Skeletal muscle tissue (tissue), 4 donors: ENCODE measurements around the gene COLEC12. TPM values are rescaled to one million over a fixed set of nuclear protein-coding genes. Genes with fewer than 3 reads are reported as not detected.

Experiments
- H3K27ac ChIP-seq: one replicate; pipeline ENCODE4 v1.7.0; 2013; ENCODE audit warnings: mild to moderate bottlenecking, low read depth, low read length, inconsistent platforms
- H3K27me3 ChIP-seq, 3 donors: one replicate each; pipeline ENCODE4 v1.7.0; 2013; ENCODE audit warnings: low read length in 3 of 3; ENCODE audit not compliant: control insufficient read depth in 3 of 3, insufficient read depth in 3 of 3
- H3K36me3 ChIP-seq, 3 donors: one replicate each; pipeline ENCODE4 v1.7.0; 2013; ENCODE audit warnings: low read length in 3 of 3; ENCODE audit not compliant: control insufficient read depth in 3 of 3, insufficient read depth in 3 of 3
- H3K4me1 ChIP-seq, 3 donors: one replicate each; pipeline ENCODE4 v1.7.0; 2013; ENCODE audit warnings: low read length in 3 of 3, mild to moderate bottlenecking in 3 of 3; ENCODE audit not compliant: control insufficient read depth in 3 of 3, insufficient read depth in 3 of 3
- H3K4me3 ChIP-seq, 3 donors: one replicate each; pipeline ENCODE4 v1.7.0; 2013; ENCODE audit warnings: low read length in 3 of 3
- H3K9ac ChIP-seq, 3 donors: one replicate each; pipeline ENCODE4 v1.7.0; 2013; ENCODE audit warnings: low read length in 3 of 3, mild to moderate bottlenecking in 3 of 3, moderate library complexity in 2 of 3, low read depth in 1 of 3
- H3K9me3 ChIP-seq, 3 donors: one replicate each; pipeline ENCODE4 v1.7.0; 2013; ENCODE audit warnings: low read length in 3 of 3; ENCODE audit not compliant: control insufficient read depth in 3 of 3
- total RNA-seq: library from RNA; depleted of rRNA; stranded (reverse); fragments of >200 nt; gene quantifications from one replicate; pipeline ENCODE4 v1.2.3, GENCODE V29; 2014
- donor health status: Osteomylitis.

Gene COLEC12
- total RNA-seq, 1 donor from 2014 or later = 39.1 TPM

DNA sequence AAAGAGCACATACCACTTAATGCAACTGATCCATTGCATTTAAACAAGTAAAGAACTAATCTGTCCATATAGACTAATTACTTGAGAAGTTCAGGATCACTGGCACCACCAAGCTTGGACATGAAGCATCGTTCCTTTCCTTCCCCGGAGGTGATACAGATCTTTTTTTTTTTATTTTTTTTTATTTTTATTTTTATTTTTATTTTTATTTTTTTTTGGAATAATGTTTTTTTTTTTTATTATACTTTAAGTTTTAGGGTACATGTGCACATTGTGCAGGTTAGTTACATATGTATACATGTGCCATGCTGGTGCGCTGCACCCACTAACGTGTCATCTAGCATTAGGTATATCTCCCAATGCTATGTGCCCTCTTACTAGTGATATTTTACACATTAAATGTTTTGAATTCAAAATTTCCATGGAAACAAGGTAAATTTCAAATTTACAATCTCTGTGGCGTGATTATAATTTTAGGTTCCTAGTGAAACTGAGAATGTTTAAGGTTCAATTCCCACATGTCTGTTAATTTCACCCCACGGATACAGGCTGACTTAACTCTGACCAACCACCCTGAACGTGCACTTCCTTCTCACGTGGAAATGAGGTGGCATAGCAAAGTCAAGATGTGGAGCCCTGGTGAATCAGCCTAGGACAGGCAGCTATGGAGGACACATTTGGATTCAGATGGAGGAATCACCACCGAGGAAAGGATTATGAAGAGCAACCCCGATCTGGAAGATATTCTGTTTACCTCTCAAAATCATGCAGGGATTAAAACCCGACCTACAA is 131.1 kb downstream of the COLEC12 start:
- Histone ChIP-seq H3K4me1 (peaks cover 0 to 5% (median 2%) of the 10 kb centered on the region in 3 donors), H3K27me3 (no peaks in the 10 kb centered on the region), H3K9ac (no peak overlapping the region), H3K36me3 (no peaks in the 10 kb centered on the region), H3K27ac (no peak overlapping the region), H3K9me3 (no peaks in the 10 kb centered on the region), H3K4me3 (no peak overlapping the region)

DNA sequence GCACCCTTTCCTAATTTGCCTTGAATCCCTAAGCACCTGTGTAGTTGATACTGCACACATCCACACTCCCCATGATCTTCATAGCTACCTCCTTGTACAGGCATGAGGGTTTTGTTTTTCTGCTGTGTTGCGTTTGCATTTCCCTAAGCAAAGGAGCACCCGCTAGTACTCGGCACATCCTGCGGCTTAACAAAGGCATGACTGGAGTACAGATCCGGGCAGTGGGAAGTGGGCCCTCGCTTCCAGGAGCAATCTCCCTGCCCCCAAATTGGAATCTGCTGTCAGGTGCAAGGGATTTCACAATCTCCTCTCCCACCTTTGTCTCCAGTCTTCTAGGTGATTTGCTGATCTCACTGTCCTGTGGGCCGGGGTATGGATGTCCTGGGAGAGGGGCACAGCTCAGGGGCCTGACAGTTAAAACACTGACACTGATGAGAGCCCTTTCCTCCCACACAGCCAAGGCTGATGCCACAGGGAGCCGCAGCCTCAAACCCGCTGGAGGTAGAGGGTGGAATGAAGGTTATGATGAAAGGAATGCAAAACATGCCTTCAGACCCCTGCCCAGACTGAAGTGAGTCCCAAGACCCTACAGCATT is 133.9 kb downstream of the COLEC12 start:
- H3K36me3 ChIP-seq = no peaks in the 10 kb centered on the region
- peaks cover 0 to 3% (median 0%) of the 10 kb centered on the region in 3 donors for H3K4me1 ChIP-seq
- H3K27me3 ChIP-seq = no peaks in the 10 kb centered on the region

DNA sequence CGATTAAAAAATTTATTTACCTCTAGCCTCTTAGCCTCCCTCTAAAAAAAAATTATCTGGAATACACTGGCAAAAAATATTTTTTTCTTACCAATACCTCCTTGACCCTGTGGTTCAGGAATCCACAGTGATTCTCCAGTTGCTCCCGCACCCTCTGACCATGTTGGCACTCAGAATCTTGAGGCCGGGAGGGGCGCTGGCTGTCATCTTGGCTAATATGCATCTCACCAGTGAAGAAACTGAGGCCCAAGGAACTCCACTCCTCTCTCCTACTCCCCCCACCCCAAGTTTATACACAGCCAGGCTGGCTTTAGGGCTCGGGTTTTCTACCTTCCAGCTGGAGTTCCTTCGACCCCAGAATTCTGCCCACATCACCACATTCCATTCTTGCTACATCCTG is 134.8 kb downstream of the COLEC12 start:
- Histone ChIP-seq H3K9ac (no peak overlapping the region), H3K36me3 (no peaks in the 10 kb centered on the region), H3K4me1 (peaks cover 0 to 3% (median 2%) of the 10 kb centered on the region in 3 donors), H3K27me3 (no peaks in the 10 kb centered on the region), H3K4me3 (no peak overlapping the region), H3K9me3 (no peaks in the 10 kb centered on the region), H3K27ac (no peak overlapping the region)

More for the DNA sequence above, 133.9 kb downstream of the COLEC12 start:
- H3K27ac ChIP-seq = no peak overlapping the region
- H3K9me3 ChIP-seq = no peaks in the 10 kb centered on the region
- H3K9ac ChIP-seq = no peak overlapping the region
- no peak overlapping the region for H3K4me3 ChIP-seq

DNA sequence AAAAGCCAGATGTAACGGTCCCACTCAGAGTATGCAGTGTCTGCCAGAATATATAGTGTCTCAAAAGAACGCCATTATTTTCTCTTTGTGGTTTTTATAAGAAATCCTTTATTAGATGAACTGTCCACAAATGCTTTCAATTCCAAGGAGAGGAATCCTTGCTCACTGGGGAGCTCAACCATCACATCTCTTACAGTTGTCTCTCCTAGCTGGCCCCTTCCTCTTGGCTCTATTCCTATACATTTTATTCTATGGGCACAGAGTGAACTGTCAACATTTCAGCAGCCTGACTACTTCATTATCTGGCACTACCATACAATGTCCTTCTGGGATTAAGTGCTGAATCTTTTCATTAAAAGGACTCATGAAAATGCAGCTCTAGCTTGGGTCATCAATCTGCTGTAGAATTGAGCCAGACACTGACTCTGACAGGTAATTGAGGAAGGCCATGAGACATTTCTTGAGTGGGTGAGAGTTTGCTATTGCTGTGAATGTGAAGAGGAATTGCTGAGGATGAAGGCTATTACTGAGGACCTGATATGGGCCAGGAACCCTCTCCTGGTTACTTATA is 136.2 kb downstream of the COLEC12 start:
- Histone ChIP-seq H3K4me3 (no peak overlapping the region), H3K36me3 (no peaks in the 10 kb centered on the region), H3K4me1 (peaks cover 0 to 3% (median 2%) of the 10 kb centered on the region in 3 donors), H3K27me3 (no peaks in the 10 kb centered on the region), H3K9me3 (no peaks in the 10 kb centered on the region), H3K27ac (no peak overlapping the region), H3K9ac (no peak overlapping the region)

DNA sequence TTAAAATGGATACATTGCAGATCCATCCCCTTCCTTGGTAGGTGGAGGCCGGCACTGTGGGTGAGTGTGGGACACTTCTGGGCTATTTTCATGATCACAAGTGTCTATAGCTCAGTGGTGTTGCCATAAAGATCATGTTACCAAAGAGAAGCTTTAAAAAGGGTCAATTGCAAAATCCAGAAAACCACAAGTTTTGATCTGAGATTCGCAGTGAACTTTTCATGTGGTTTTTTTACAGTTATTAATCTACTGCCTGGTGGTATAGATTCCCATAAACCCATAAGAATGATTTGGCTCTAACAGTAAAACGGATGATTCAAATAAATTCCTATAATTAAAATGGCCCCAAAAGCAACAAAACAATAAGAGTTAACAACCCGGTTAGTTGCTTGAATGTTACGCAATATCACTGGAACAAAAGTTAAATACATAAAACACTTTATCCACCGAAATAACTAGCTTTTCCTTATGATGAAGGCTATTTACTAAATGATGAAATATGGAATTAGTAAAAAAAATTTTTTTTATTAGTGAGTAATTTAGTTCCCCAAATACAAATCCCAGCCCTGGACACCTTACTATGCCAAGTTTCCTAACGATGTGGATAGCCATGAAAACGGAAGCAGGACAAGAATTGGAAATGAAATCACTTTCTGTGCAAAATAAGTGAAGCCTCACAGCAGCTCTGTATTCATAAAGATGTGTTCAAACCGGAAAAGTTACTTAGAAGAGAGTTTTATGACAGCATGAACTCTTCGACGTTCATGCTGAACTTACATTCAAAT is 137.0 kb downstream of the COLEC12 start:
- Histone ChIP-seq H3K27me3 (no peaks in the 10 kb centered on the region), H3K4me1 (peaks cover 0 to 3% (median 2%) of the 10 kb centered on the region in 3 donors), H3K9ac (no peak overlapping the region), H3K36me3 (no peaks in the 10 kb centered on the region), H3K27ac (peak overlapping the region; percentile 26), H3K9me3 (no peaks in the 10 kb centered on the region), H3K4me3 (no peak overlapping the region)

DNA sequence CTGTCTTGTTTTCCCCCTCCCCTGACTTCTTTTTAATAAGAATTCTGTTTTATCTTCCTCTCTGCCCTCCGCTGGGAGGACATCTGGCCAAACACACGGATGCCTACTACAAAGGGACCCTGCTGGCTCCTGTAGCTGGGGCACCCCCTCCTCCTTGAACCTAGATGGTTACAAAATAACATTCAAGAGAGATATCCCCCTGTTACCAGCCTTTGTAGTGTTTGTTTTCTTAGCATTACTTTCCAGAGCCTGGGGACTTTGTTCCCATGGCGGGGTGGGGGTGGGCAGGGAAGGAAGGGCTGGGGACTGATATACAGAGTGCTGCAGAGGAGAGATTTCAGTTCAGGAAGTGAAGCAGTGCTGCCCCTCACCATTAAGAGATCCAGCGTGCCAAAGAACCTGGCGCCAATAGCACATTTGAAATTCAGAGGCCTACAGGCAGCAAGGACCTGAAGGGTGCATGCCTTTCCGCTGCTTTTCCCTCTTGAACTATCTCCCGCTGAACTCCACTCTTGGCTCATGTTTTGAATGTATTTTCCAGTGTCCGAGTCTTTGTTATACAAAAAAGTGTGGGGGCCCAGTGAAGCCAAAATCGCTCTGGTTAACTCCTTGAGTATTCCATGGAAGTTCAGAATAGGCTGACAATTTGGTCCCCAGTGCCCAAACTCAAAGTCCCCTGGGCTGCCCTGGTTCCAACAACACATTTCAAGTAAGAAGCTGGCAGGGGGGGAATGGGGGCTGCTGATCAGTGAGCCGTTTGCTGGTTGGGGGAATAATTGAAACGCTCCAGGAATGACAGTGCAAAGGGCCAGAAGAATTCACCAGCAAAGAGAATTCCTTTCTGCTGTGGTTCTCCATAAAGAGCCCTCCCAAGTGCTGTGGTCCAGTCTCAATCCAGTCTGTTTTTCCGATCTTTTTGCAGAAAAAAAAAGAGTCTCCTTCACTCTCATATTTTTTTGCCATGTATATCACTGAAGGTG is 137.9 kb downstream of the COLEC12 start:
- Histone ChIP-seq H3K4me3 (no peak overlapping the region), H3K9ac (no peak overlapping the region), H3K36me3 (no peaks in the 10 kb centered on the region), H3K27me3 (no peaks in the 10 kb centered on the region), H3K9me3 (no peaks in the 10 kb centered on the region), H3K4me1 (peaks cover 0 to 3% (median 2%) of the 10 kb centered on the region in 3 donors), H3K27ac (peak overlapping the region; percentile 26)

DNA sequence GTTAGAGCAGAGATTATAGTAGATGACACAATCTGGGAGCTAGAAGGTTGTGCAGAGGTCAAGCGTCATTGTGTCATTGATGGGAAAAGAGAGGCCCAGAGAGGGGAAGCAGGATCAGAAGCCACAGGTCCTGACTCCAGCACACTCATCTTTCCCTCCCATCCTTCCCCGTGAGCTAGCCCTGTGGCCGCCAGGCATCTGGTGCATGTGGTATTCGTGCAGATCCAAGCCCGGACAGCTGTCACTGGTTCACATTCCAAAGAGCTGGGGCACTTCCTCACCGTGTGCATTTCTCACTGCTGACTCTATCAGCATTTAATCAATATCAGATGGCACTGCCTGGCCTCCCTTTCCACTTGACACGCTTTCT is 138.6 kb downstream of the COLEC12 start:
- H3K27ac ChIP-seq = peak overlapping the region; percentile 60
- no peak overlapping the region for H3K9ac ChIP-seq
- peaks cover 0 to 3% (median 2%) of the 10 kb centered on the region in 3 donors for H3K4me1 ChIP-seq
- no peaks in the 10 kb centered on the region for H3K27me3 ChIP-seq
- H3K9me3 ChIP-seq = no peaks in the 10 kb centered on the region
- no peaks in the 10 kb centered on the region for H3K36me3 ChIP-seq
- no peak overlapping the region for H3K4me3 ChIP-seq

DNA sequence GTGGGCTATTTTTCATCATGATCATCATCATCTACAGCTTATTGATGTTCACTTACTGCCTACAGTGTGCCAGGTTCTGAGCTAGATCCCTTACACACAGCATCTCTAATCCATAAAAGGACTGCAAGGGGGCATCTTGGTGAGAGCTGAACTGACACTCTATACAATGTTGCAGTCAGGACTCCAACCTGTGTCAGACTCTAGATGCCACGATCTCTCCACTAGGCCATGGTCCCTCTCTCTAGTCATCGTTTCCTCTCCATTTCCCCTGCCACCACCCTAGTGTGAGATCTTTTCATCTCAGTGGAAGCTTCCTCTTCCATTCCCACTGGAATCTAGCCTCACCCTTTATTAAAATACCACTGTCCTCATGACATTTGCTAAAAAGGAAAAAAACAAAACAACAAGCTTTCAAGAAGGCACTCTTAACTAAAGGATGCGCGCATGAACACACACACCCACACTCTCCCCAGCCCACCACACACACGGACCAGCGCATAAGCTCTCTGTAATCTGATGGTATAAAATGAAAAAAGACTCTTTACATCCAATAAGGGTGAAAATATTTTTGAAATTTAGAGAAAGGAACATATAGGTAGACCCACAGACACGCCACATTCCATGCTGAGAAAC is 139.3 kb downstream of the COLEC12 start:
- no peaks in the 10 kb centered on the region for H3K9me3 ChIP-seq
- H3K27me3 ChIP-seq = no peaks in the 10 kb centered on the region
- peak overlapping the region; percentile 60 for H3K27ac ChIP-seq
- no peak overlapping the region for H3K4me3 ChIP-seq
- no peak overlapping the region for H3K9ac ChIP-seq
- H3K36me3 ChIP-seq = no peaks in the 10 kb centered on the region
- peaks cover 0 to 3% (median 2%) of the 10 kb centered on the region in 3 donors for H3K4me1 ChIP-seq

DNA sequence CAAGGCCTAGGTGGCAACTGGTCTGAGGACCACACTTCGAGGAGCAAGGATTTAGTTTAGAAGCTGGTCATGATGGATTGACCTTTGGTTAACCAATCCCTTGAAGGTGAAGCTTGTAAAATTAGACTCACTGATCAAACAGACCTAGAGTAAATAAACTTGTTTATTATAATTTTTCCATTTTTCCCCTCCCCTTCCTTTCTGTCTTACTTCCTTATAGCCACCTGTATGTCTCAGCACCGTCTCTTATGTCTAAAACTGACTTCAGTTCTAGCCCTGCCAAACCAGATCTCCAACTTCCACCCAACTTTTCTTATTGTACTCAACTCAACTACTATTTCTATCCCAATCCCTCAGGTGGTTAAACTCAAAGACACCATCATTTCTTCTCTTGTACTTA is 139.8 kb downstream of the COLEC12 start:
- no peak overlapping the region for H3K4me3 ChIP-seq
- H3K36me3 ChIP-seq = no peaks in the 10 kb centered on the region
- peaks cover 0 to 3% (median 2%) of the 10 kb centered on the region in 3 donors for H3K4me1 ChIP-seq
- H3K27me3 ChIP-seq = no peaks in the 10 kb centered on the region
- H3K9ac ChIP-seq = no peak overlapping the region
- no peak overlapping the region for H3K27ac ChIP-seq
- H3K9me3 ChIP-seq = no peaks in the 10 kb centered on the region
